Measurements from ENCODE around the gene FOXK1. TPM values are rescaled to one million over a fixed set of nuclear protein-coding genes. Genes with fewer than 3 reads are reported as not detected.

FOXK1 gene
- total and polyA plus RNA-seq, 2 of the 13 experiments (the other 11 are each of a cell fraction or from before 2014, with no cell fraction given): 4.6 to 8.8 TPM

DNA sequence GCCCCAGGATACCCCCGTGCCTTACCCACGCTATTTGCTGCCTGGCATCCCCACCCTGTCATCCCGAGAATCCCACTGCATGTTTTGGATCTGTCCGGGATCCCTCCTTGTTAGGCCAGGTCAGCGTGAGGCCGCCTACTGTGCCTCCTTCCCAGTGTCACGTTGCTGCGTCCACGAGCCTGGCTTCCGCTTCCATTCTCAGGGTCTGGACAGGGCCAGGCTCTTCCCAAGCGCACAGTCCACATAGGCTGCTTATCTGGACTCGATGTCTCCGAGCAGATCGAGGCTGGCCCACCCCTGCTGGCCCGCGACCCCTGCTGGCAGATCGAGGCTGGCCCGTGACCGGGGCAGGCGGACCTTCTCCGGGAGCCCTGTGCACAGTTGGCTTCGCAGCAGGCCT, 27.1 kb downstream of the FOXK1 start:
- TF ChIP-seq ZBTB38 (CRISPR knock-in tag; IDR thresholded peaks at IDR 0.05) (0 out of 2 replicates have a peak, but pooled peaks have one; percentile 25), AGO2 (optimal IDR thresholded peaks at IDR 0.05; ENCODE audit: low read depth, low read length) (peak; percentile 23), EP300 (IDR thresholded peaks at IDR 0.05; ENCODE audit: low read depth in 2 of 2, low read length in 2 of 2) (no peak), EP300 (CRISPR knock-in tag; IDR thresholded peaks at IDR 0.05; ENCODE audit: borderline replicate concordance) (no peak)
- Histone ChIP-seq H3K4me3 (replicated peaks in 1 of 3; ENCODE audit: insufficient read depth in 1 of 3, low read depth in 2 of 3, low read length in 3 of 3) (no peak overlapping the region), H3K9ac (ENCODE audit: insufficient read depth, low read depth, low read length) (no peak overlapping the region), H2AFZ (ENCODE audit: low read length) (no peak overlapping the region), H3K27ac (ENCODE audit: extremely low read length, insufficient read depth, low read length) (no peak overlapping the region), H3K9me3 (ENCODE audit: low read length) (no peaks in the 10 kb centered on the region), H3K27me3 (ENCODE audit: control insufficient read depth in 1 of 2, insufficient read depth in 2 of 2, low read length in 2 of 2) (no peaks in the 10 kb centered on the region), H4K20me1 (ENCODE audit: insufficient read depth, low read length) (peaks cover 66% of the 10 kb centered on the region), H3K36me3 (replicated peaks in 1 of 2; ENCODE audit: control insufficient read depth in 1 of 2, insufficient read depth in 2 of 2, low read length in 2 of 2) (peaks cover 2 to 19% of the 10 kb centered on the region in 2 experiments; a peak in 2 of 5 replicates), H3K79me2 (ENCODE audit: insufficient read depth, low read length) (peaks cover 70% of the 10 kb centered on the region), H3K4me1 (ENCODE audit: insufficient read depth, low read length) (peaks cover 46% of the 10 kb centered on the region), H3K4me2 (ENCODE audit: low read depth, low read length) (no peak overlapping the region)
- ATAC-seq (no peak), DNase-seq (ENCODE audit: low spot score) (no peak), FAIRE-seq (no peak)
- intact Hi-C loops (cut with micrococcal nuclease; ENCODE audit: unreplicated experiment) (no loop called here), in situ Hi-C loops (cut with HindIII; ENCODE audit: extremely low pct_ligation_motif_present, low pct_unique_long_range_greater_than_20kb) (no loop called here)
- no TSS peak for BruUV-seq (replicated peaks)
- CTCF ChIA-PET (ENCODE audit: low intra/inter-chr PET ratio, low total read pairs): no interaction called here
- 94% methylated on average over 18 of the region's 22 CpGs for WGBS (ENCODE audit: low lambda C conversion rate)
- POLR2A ChIA-PET: interaction anchor here (0.6 kb wide), 1 partner anchor 11 kb away, joined by 4 read pairs; no protein-coding TSS in a partner anchor

DNA sequence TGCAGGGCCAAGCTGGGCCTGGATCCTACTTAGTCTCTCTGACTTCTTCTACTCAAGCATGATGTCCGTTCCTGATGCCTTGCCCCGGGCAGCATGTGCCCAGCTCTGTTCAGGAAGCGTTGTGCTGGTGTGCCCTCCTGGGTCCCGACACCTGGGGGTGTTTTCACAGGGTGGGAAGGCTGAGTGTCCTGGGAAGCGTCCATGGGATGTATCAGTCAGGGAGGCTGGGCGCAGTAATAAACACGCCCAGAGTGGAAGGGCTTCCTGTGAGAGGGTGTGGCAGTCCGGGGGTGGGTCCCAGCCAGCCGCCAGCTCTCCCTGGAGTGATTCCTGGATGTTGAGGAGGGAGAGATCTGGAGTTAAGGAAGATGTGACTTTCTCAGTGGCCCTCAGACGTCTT, 29.0 kb downstream of the FOXK1 start:
- H3K79me2 ChIP-seq (ENCODE audit: insufficient read depth, low read length): peaks cover 80% of the 10 kb centered on the region
- H3K9me3 ChIP-seq (ENCODE audit: low read length): no peaks in the 10 kb centered on the region
- WGBS (ENCODE audit: low lambda C conversion rate): 96% methylated on average over 10 of the region's 10 CpGs
- no peak overlapping the region for H2AFZ ChIP-seq (ENCODE audit: low read length)
- H3K36me3 ChIP-seq (replicated peaks in 1 of 2; ENCODE audit: control insufficient read depth in 1 of 2, insufficient read depth in 2 of 2, low read length in 2 of 2): peaks cover 2 to 19% of the 10 kb centered on the region in 2 experiments; a peak in 2 of 5 replicates
- peaks cover 65% of the 10 kb centered on the region for H3K4me1 ChIP-seq (ENCODE audit: insufficient read depth, low read length)
- ATAC-seq (no peak), DNase-seq (ENCODE audit: low spot score) (no peak), FAIRE-seq (no peak)
- peaks cover 78% of the 10 kb centered on the region for H4K20me1 ChIP-seq (ENCODE audit: insufficient read depth, low read length)
- TF ChIP-seq ZNF101 (CRISPR knock-in tag; IDR thresholded peaks at IDR 0.05; ENCODE audit: borderline replicate concordance, low read depth): no peak
- peak; percentile 98 for TF ChIP-seq RBAK (CRISPR knock-in tag; IDR thresholded peaks at IDR 0.05)
- no peak for TF ChIP-seq ZNF703 (CRISPR knock-in tag; IDR thresholded peaks at IDR 0.05; ENCODE audit: borderline replicate concordance)
- no peak for TF ChIP-seq SRSF1 (optimal IDR thresholded peaks at IDR 0.05; ENCODE audit: low read depth, low read length)
- TF ChIP-seq RBM22 (optimal IDR thresholded peaks at IDR 0.05; ENCODE audit: low read length): peak; percentile 27
- TF ChIP-seq ZNF136 (CRISPR knock-in tag; IDR thresholded peaks at IDR 0.05; ENCODE audit: low read depth): no peak
- TF ChIP-seq, protein P1, sequence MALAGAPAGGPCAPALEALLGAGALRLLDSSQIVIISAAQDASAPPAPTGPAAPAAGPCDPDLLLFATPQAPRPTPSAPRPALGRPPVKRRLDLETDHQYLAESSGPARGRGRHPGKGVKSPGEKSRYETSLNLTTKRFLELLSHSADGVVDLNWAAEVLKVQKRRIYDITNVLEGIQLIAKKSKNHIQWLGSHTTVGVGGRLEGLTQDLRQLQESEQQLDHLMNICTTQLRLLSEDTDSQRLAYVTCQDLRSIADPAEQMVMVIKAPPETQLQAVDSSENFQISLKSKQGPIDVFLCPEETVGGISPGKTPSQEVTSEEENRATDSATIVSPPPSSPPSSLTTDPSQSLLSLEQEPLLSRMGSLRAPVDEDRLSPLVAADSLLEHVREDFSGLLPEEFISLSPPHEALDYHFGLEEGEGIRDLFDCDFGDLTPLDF (CRISPR knock-in tag; IDR thresholded peaks at IDR 0.05): no peak
- no peak overlapping the region for H3K27ac ChIP-seq (ENCODE audit: extremely low read length, insufficient read depth, low read length)
- ChIA-PET CTCF (ENCODE audit: low intra/inter-chr PET ratio, low total read pairs) (no interaction called here), POLR2A (no interaction called here)
- no peaks in the 10 kb centered on the region for H3K27me3 ChIP-seq (ENCODE audit: control insufficient read depth in 1 of 2, insufficient read depth in 2 of 2, low read length in 2 of 2)
- H3K4me3 ChIP-seq (replicated peaks in 1 of 3; ENCODE audit: insufficient read depth in 1 of 3, low read depth in 2 of 3, low read length in 3 of 3): no peak overlapping the region
- H3K9ac ChIP-seq (ENCODE audit: insufficient read depth, low read depth, low read length): no peak overlapping the region
- no peak overlapping the region for H3K4me2 ChIP-seq (ENCODE audit: low read depth, low read length)
- intact Hi-C loops (cut with micrococcal nuclease; ENCODE audit: unreplicated experiment) (no loop called here), in situ Hi-C loops (cut with HindIII; ENCODE audit: extremely low pct_ligation_motif_present, low pct_unique_long_range_greater_than_20kb) (no loop called here)
- no TSS peak for BruUV-seq (replicated peaks)

Data from HepG2 (cell line).